NCI-H748 (cell line): ENCODE measurements around the gene TEX264.
"Not testable (repeated sequence)": the region's sequence is repeated elsewhere in the genome, so short reads cannot be mapped to it uniquely, and the experiment has no call there.

ENCODE experiments used
- DNase-seq: peaks from one replicate; lab custom pipeline; 2025; ENCODE audit not compliant: unreplicated experiment; lab: John Stamatoyannopoulos, UW

The TEX264 gene

DNA sequence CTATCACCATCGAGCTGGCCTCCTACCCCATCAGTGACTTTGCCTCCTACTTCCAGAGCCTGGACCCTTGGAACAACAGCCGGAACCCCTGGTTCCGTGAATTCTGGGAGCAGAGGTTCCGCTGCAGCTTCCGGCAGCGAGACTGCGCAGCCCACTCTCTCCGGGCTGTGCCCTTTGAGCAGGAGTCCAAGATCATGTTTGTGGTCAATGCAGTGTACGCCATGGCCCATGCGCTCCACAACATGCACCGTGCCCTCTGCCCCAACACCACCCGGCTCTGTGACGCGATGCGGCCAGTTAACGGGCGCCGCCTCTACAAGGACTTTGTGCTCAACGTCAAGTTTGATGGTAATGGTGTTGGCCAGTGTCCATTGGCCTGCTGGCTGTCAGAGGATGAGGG, 41.9 kb downstream of the TEX264 start:
- DNase-seq, result no peak

DNA sequence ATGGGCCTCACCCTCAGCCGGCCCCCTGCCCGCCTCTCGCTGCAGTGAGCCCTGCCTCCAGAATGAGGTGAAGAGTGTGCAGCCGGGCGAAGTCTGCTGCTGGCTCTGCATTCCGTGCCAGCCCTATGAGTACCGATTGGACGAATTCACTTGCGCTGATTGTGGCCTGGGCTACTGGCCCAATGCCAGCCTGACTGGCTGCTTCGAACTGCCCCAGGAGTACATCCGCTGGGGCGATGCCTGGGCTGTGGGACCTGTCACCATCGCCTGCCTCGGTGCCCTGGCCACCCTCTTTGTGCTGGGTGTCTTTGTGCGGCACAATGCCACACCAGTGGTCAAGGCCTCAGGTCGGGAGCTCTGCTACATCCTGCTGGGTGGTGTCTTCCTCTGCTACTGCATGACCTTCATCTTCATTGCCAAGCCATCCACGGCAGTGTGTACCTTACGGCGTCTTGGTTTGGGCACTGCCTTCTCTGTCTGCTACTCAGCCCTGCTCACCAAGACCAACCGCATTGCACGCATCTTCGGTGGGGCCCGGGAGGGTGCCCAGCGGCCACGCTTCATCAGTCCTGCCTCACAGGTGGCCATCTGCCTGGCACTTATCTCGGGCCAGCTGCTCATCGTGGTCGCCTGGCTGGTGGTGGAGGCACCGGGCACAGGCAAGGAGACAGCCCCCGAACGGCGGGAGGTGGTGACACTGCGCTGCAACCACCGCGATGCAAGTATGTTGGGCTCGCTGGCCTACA, 44.4 kb downstream of the TEX264 start:
- DNase-seq, result no peak

DNA sequence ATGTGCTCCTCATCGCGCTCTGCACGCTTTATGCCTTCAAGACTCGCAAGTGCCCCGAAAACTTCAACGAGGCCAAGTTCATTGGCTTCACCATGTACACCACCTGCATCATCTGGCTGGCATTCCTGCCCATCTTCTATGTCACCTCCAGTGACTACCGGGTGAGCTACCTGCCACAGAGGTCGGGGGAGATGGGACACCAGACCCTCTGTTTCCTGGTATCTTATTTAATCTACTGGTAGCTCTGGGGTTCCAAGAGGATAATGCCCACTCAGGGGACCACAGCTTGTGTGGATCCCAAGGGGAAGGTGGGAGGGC, 44.9 kb downstream of the TEX264 start:
- no peak for DNase-seq

DNA sequence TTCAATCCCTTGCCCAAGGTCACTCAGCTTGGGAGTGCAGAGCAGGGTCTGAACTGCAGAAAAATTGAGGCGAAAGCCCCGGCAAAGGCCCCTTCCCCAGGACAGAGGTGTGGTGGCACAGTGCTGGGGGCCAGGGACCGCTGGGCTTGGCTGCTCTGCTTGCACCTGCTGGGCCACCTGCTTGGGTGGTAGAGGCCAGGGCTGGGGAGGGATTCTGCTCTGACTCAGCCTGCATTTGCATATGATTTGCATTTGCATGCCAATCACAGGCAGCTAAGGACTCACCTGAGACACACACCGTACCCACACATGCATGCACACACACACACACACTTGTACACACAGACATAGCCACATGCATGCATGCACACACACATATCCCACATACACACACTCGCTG, 45.8 kb downstream of the TEX264 start:
- DNase-seq, result no peak

DNA sequence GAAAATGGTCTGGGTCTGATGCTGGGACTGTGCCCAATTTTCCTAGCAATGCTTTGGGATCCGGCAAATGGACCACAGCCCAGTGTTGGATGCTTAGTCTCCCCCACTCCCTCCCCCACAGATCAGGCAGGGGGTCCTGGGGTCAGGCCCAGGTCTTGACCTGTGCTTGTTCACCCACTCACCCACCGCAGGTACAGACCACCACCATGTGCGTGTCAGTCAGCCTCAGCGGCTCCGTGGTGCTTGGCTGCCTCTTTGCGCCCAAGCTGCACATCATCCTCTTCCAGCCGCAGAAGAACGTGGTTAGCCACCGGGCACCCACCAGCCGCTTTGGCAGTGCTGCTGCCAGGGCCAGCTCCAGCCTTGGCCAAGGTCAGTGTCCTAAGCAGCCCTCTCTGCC, 46.4 kb downstream of the TEX264 start:
- no peak for DNase-seq

DNA sequence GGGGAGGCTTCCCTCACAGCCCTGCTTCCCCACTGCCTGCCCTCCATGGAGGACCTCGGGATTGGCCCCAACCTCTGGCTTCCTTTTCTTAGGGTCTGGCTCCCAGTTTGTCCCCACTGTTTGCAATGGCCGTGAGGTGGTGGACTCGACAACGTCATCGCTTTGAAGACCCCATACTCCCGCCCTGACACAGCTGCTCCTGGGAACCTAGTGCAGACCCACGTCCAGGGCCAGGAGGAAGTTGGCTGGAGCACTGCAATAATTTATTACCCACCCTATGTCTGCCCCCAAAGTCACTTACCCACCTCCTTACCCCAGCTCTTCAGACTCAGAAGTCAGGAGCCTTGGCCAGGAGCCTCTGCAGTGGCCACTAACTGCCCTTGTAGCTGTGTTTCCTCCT, 46.9 kb downstream of the TEX264 start:
- DNase-seq, result no peak

DNA sequence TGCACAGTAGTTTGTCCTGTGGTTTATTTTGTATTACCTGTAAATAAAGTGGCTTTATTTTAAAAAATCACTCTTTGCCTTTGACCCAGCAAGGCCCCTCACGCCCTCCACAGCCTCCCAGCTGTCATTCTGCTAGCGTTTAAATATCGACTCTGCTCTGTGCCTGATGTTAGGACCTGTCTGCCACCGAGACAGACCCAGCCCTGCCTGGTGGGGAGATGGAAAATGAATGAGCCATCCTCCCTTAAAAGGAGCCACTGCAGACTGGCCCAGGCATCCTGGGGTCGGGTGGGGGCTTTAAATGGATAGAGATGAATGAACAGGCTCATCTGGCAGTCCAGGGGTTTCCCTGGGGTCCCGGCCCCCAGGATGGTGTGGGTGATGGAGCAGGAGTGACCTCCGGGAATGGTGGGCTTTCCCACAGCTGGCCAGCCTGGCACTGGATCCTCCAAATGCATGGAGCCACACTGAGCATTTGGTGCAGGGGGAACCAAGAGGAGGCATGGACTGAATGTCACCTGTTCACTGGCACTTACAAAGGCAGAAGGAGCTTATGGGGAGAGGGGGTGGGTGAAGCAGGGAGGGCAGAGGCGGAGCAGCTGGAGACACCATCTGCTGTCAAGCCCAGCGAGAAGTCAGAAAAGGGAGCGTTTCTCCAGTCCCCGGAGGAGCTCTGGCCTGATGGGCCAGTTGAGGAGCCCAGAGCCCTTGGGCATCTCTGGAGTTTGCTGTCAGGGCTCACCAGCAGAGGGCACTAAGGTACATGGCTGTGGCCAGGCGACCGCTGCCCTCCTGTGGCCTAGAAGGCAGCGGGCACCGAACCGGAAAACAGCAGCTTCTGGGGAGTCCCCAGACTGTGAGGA, 47.7 kb downstream of the TEX264 start:
- DNase-seq, result peak; percentile 56

DNA sequence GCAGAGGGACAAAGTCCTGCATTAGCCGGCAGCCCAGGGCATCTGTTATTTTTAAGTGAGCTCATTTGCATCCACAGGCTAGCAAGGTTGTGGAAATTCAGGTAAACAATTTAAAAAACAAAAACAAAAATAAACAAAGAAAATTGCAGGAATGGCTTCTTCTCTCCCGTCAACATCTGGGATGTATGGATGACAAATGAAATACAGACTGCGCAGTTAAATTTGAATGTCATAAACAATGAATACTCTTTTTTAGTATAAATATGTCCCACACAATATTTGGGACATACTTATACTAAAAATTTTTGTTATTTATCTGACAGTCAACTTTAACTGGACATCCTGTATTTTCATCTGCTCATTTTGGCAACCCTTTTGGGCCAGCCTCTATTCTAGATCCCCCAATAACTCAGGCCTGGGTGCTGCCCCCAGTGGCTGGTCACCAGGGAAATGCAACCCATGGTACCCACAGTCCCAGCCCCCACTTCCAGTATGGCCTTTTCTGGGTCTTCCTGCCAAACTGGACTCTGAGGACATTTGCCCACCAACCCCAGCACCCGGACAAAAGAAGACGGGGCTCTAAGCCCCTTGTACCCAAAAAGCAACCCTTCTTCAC, 48.5 kb downstream of the TEX264 start:
- DNase-seq, result no peak

DNA sequence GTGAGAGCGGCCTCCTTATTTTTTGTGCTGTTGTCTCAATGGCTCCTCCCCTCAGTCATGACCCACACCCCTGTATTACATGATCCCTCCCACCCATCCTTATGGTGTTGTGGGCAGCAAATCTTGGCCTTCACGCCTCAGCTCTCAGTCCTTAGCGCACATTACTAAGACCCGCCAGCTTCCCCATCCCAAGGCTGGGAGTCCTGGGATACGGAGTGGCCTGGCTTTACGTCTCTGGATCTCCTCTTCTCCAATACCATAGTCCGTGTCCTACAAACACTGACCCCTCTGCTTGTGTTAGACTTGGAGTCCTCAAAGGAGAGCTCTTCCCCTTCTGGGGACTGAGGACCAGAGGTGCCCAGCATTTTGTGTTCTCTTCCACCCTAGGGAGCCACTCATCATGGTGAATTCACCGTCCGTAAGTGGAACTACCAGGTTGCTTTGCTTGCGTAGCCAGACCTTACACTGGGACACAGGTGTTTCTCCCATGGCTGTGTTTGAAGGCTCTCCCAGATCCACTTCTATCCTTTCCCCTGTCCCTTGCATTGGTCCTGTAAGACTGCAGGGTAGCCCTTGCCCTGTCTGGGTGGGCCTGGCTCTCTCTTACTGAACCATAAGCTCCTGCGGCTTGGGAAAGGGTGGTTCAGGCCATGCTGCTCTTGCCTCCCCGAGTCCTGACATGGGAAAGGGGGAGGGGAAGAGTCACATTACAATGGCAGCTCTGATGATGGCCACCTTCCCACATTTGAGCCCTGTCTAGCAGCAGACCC, 49.4 kb downstream of the TEX264 start:
- DNase-seq, result no peak

DNA sequence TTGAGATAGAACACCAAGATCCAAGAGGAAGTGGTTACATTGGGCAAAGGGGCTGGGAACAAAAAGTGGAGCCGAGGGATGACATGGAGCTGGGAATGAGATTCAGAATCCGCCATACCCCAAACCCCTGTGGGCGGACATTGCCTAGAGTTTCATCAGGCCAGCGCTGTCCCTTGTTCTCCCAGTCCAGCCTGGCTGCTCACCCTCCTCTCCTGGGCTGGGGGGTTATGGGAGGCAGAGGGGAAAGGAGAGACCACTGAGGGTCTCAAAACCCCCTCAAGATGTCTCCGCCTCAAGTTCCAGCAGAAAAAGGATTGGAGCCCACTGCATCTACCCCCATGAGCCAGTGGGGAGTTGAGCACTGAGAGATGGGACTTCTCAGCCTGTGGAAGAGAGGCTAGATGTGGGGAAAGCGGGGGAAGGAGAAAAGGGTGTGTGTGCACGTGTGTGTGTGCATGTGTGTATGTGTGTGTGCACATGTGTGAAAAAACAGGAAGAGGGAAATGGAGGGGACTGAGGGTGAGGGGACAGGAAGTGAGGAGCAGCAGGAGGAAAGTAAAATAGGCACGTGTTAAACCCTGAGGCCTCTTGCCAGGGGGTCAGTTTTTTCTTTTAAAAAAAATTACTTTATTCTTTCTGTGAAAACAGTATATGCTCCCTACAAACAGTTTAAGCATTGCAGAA, 50.2 kb downstream of the TEX264 start:
- no peak for DNase-seq

DNA sequence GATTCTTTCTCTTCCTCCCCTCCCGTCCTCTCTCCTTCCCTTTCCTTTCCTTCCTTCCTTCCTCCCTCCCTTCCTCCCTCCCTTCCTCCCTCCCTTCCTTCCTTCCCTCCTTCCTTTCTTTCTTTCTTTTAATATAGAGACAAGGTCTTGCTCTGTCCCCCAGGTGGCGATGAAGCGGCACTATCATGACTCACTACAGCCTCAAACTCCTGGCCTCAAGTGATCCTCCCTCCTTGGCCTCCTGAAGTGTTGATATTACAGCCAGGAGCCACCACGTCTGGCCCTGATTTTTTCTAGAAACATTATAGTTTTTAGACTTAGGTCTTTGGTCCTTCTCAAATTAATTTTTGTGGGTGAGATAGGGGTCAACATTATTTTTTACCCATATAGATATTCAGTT, 51.3 kb downstream of the TEX264 start:
- DNase-seq, result no peak

DNA sequence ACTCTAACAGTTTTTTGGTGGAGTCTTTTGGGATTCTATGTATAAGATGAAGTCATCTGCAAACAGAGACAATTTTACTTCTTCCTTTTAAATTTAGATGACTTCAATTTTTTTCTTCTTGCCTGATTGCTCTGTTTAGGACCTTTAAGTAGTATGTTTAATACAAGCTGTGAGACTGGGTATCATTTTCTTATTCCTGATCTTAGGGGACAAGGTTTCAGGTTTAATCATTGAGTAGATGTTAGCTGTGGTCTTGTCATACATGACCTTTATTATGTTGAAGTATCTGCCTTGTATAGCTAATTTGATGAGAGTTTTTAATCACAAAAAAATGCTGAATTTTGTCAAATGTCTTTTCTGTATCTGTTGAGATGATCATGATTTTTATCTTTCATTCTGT, 56.4 kb downstream of the TEX264 start:
- no peak for DNase-seq

DNA sequence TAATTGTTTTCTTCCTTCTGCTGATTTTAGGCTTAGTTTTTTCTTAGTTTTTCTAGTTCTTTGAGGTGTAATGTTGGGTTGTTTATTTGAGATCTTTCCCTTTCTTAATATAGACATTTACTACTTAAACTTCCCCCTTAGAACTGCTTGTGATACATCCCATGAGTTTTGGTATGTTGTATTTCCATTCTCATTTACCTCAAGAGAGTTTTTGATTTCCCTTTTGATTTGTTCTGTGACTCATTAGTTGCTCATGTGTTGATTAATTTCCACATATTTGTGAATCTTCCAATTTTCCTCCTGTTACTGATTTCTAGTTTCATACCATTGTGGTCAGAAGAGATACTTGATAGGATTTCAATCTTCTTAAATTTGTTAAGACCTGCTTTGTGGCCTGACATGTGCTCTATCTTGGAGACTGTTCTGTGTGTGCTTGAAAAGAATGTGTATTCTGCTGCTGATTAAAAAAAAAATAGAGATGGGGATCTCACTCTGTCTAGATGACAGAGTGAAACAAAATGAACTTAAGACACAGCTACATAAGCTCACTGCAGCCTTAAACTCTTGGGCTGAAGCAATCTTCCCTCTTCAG, 58.1 kb downstream of the TEX264 start:
- no peak for DNase-seq

DNA sequence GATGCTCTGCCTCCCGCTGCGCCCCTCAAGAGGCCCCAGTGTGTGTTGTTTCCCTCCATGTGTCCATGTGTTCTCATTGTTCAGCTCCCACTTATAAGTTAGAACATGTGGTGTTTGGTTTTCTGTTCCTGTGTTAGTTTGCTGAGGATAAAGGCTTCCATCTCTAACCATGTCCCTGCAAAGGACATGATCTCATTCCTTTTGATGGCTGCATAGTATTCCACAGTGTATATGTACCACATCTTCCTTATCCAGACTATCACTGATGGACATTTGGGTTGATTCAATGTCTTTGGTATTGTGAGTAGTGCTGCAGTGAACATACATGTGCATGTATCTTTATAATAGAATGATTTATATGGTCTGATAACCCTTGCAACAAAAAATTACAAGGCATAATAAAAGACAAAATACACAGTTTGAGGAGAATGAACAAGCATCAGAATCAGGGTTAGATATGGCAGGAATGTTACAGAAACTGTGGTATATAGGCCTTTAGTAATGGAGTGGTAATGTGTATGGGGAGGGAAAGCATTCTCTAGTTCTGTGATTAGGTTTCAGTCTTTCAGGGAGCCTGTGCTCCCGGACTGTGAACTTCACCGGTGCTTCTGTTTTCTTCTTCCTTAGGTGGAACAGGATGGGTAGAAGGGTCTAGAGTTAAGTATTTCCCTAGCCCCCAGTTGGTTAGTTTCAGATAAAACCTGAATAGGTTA, 63.0 kb downstream of the TEX264 start:
- DNase-seq, result no peak

DNA sequence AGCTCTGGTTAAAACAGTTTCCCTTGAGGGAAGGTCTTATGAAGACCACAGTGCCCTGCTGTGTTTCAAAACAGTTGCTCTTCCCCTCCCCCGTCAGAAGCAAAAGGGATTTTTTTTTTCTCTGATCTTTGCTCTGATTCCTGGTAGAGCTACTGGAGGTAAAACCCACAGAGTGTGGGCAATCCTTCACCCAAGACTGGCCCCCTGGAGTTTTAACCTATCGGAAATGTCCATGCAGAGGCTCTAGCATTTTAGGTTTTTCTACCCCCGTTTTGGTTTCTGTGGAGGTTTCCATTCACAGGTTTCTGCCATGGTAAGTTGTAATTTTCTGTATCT, 63.5 kb downstream of the TEX264 start:
- no peak for DNase-seq

DNA sequence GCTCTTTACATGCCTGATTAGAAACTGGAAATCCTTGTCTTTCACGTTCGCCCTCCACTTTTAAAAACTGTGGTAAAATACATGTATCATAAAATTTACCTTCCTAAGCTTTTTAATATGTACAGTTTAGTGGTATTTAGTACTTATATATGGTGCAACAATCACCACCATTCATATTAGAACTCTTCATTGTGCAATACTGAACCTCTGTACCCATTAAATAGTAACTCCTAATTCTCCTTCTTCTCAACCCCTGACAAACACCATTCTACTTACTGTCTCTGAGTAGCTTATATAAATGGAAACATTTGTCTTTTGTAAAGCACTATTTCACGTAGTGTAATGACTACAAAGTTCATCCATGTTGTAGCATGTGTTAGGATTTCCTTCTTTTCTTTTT, 64.0 kb downstream of the TEX264 start:
- no peak for DNase-seq

DNA sequence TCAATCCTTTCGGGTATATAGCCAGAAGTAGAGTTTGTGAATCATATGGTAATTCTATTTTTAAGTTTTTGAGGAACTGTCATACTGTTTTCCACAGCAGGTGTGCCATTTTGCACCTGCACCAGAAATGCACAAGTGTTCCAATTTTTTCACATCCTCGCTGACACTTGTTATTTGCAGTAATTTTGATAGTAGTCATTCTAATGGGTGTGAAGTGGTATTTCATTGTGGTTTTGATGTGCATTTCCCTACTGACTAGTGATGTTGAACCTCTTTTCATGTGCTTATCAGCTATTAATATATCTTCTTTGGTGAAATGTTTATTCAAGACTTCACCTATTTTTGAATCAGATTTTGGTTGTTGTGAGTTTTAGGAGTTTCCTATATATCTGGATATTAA, 64.9 kb downstream of the TEX264 start:
- DNase-seq, result no peak

DNA sequence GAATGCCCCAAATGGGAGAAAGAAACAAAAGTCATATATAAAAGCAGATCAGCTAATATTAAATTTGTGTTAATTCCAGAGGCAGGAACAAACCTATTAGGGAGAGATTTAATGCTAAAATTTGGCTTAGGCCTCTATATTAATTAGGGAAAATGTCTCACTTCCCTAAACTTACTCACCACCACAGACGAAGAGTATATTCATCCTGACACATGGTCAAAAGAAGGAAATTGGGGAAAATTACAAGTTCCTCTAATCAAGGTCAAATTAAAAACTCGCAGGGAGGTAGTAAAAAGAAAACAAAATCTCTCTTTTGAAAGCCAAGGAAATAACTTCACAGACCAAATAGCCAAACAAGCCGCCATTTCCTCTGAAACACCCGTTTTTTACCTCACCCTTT, 68.1 kb downstream of the TEX264 start:
- DNase-seq, result no peak

DNA sequence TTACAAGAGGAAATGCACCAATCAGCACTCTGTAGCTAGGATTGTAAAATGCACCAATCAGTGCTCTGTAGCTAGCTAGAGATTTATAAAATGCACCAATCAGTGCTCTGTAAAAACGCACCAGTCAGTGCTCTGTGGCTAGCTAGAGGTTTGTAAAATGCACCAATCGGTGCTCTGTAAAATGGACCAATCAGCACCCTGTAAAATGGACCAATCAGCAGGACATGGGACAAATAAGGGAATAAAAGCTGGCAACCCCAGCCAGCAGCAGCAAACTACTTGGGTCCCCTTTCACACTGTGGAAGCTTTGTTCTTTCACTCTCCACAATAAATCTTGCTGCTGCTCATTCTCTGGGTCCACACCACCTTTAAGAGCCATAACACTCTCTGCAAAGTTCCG, 71.3 kb downstream of the TEX264 start:
- not testable (repeated sequence) for DNase-seq

DNA sequence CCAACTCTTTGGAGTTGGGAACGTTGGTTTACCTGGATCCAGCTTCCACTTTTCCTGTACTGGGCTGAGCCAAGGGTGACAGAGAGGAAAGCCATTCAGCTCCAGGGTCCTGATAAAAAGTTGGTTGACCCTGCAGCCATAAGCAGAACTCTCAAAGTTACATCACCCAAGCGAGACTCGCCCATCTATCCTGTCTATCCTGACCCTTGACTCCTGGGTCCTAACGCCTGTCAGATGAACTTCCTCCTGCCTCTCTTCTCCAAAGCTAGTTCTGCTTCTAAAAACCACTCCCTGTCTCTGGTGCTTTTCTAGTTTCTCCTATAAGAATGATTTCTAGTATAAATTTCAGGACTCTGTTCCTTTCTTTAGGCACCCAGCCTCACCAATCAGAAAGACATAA, 71.9 kb downstream of the TEX264 start:
- DNase-seq, result not testable (repeated sequence)
